HepG2 (cell line): ENCODE results near the gene PTPN14. TPM values are rescaled to one million over a fixed set of nuclear protein-coding genes. Genes with fewer than 3 reads are reported as not detected.

ENCODE experiments used
- ATF1 ChIP-seq: IDR thresholded peaks from 2 replicates; pipeline ENCODE4 v1.6.1; 2016; ENCODE audit warnings: mild to moderate bottlenecking, control low read depth
- BRCA1 ChIP-seq: sonication (generic); formaldehyde crosslinking; IDR thresholded peaks from 2 replicates; pipeline ENCODE4 v1.4.0; 2020; ENCODE audit warnings: missing genetic modification reagents
- CCDC6 ChIP-seq: sonication (generic); formaldehyde crosslinking; IDR thresholded peaks from 2 replicates; pipeline ENCODE4 v1.8.1; 2022; ENCODE audit warnings: mild to moderate bottlenecking, missing genetic modification reagents, moderate library complexity
- CHD2 ChIP-seq: IDR thresholded peaks from 2 replicates; pipeline ENCODE4 v1.6.1; 2011; ENCODE audit warnings: low read depth, low read length, improper control_type of control experiment
- DNMT3B ChIP-seq: conservative IDR thresholded peaks from 2 replicates; pipeline ENCODE4 v1.6.1; 2016; ENCODE audit warnings: missing biosample characterization, control low read depth
- FOXA3 ChIP-seq: IDR thresholded peaks from 2 replicates; pipeline ENCODE4 v1.6.1; 2016; ENCODE audit warnings: missing genetic modification reagents, missing compliant biosample characterization
- GZF1 ChIP-seq: sonication (generic); formaldehyde crosslinking; IDR thresholded peaks from 2 replicates; pipeline ENCODE4 v1.5.1; 2020; ENCODE audit warnings: mild to moderate bottlenecking, missing genetic modification reagents
- HINFP ChIP-seq: sonication (generic); formaldehyde crosslinking; IDR thresholded peaks from 2 replicates; pipeline ENCODE4 v1.4.0; 2020; ENCODE audit warnings: low read depth, mild to moderate bottlenecking, missing genetic modification reagents
- IRF2 ChIP-seq: IDR thresholded peaks from 2 replicates; pipeline ENCODE4 v1.6.1; 2018; ENCODE audit warnings: missing genetic modification reagents, missing compliant biosample characterization
- KDM6A ChIP-seq: IDR thresholded peaks from 2 replicates; pipeline ENCODE4 v1.6.1; 2016; ENCODE audit warnings: low read depth
- MTF1 ChIP-seq: sonication (generic); formaldehyde crosslinking; IDR thresholded peaks from 2 replicates; pipeline ENCODE4 v1.5.0; 2020; ENCODE audit warnings: missing genetic modification reagents
- RCOR2 ChIP-seq: IDR thresholded peaks from 2 replicates; pipeline ENCODE4 v1.6.1; 2016; ENCODE audit warnings: missing biosample characterization, missing genetic modification reagents
- SALL1 ChIP-seq: sonication (generic); formaldehyde crosslinking; IDR thresholded peaks from 2 replicates; pipeline ENCODE4 v1.8.0; 2022; ENCODE audit warnings: mild to moderate bottlenecking, missing genetic modification reagents
- SCMH1 ChIP-seq: sonication (generic); formaldehyde crosslinking; IDR thresholded peaks from 2 replicates; pipeline ENCODE4 v1.9.0; 2021; ENCODE audit warnings: missing genetic modification reagents, mild to moderate bottlenecking, borderline replicate concordance
- SMARCC2 ChIP-seq: fragments of 450-650 bp; IDR thresholded peaks from 2 replicates; pipeline ENCODE4 v1.6.1; 2017; ENCODE audit warnings: antibody characterized with exemption, mild to moderate bottlenecking
- TCF7L2 ChIP-seq: IDR thresholded peaks from 2 replicates; pipeline ENCODE4 v1.6.1; 2011; ENCODE audit warnings: mild to moderate bottlenecking, low read depth, low read length, moderate library complexity
- TSC22D2 ChIP-seq: sonication (generic); formaldehyde crosslinking; IDR thresholded peaks from 2 replicates; pipeline ENCODE4 v1.5.1; 2020; ENCODE audit warnings: missing genetic modification reagents, mild to moderate bottlenecking, borderline replicate concordance
- XBP1 ChIP-seq: sonication (generic); formaldehyde crosslinking; IDR thresholded peaks from 2 replicates; pipeline ENCODE4 v1.5.0; 2020; ENCODE audit warnings: missing genetic modification reagents
- YY1 ChIP-seq: IDR thresholded peaks from 2 replicates; pipeline ENCODE4 v1.6.1; 2011; ENCODE audit warnings: low read length, low read depth, moderate library complexity, mild to moderate bottlenecking; ENCODE audit not compliant: insufficient read depth, insufficient replicate concordance
- ZFAT ChIP-seq: sonication (generic); formaldehyde crosslinking; conservative IDR thresholded peaks from 2 replicates; pipeline ENCODE4 v1.8.1; 2023; ENCODE audit warnings: missing genetic modification reagents, inconsistent platforms
- ZFP91 ChIP-seq: sonication (generic); formaldehyde crosslinking; IDR thresholded peaks from 2 replicates; pipeline ENCODE4 v1.9.0; 2022; ENCODE audit warnings: missing genetic modification reagents, mild to moderate bottlenecking, borderline replicate concordance
- ZNF138 ChIP-seq: sonication (generic); formaldehyde crosslinking; IDR thresholded peaks from 2 replicates; pipeline ENCODE4 v1.5.0; 2020; ENCODE audit warnings: mild to moderate bottlenecking, low read depth, missing genetic modification reagents
- ZNF24 ChIP-seq: fragments of 450-650 bp; IDR thresholded peaks from 2 replicates; pipeline ENCODE4 v1.6.1; 2017; ENCODE audit warnings: antibody characterized with exemption, mild to moderate bottlenecking
- ZNF251 ChIP-seq: sonication (generic); formaldehyde crosslinking; IDR thresholded peaks from 2 replicates; pipeline ENCODE4 v1.9.0; 2021; ENCODE audit warnings: mild to moderate bottlenecking, missing genetic modification reagents
- ZNF383 ChIP-seq: sonication (generic); formaldehyde crosslinking; IDR thresholded peaks from 2 replicates; pipeline ENCODE4 v1.4.0; 2020; ENCODE audit warnings: missing genetic modification reagents, mild to moderate bottlenecking, borderline replicate concordance
- ZNF441 ChIP-seq: sonication (generic); formaldehyde crosslinking; IDR thresholded peaks from 2 replicates; pipeline ENCODE4 v1.7.0; 2021; ENCODE audit warnings: missing genetic modification reagents, borderline replicate concordance
- ZNF460 ChIP-seq: sonication (generic); formaldehyde crosslinking; IDR thresholded peaks from 2 replicates; pipeline ENCODE4 v1.5.1; 2020; ENCODE audit warnings: missing genetic modification reagents, mild to moderate bottlenecking, borderline replicate concordance
- ZNF770 ChIP-seq: sonication (generic); formaldehyde crosslinking; IDR thresholded peaks from 2 replicates; pipeline ENCODE4 v1.5.0; 2020; ENCODE audit warnings: mild to moderate bottlenecking, missing genetic modification reagents
- ZNF816 ChIP-seq: sonication (generic); formaldehyde crosslinking; IDR thresholded peaks from 2 replicates; pipeline ENCODE4 v1.8.0; 2022; ENCODE audit warnings: missing genetic modification reagents, mild to moderate bottlenecking, borderline replicate concordance
- polyA plus RNA-seq, 8 experiments: library from polyadenylated mRNA; depleted of rRNA in 3 of 8; stranded (reverse) in 7 of 8; unstranded in 1 of 8; fragments of >200 nt; fragmentation: Illumina TruSeq in 4 of 8; extraction: Trizol in 4 of 8; gene quantifications; 2 replicates each; pipeline versions ENCODE4 v1.2.1 to v1.2.3, GENCODE V29; 2011 to 2016; ENCODE audit warnings: low read depth in 4 of 8, missing spikeins in 1 of 8, mixed read lengths in 1 of 8; ENCODE audit not compliant: insufficient read depth in 1 of 8
- total RNA-seq, 5 experiments: library from RNA; depleted of rRNA; stranded (reverse); fragments of >200 nt; fragmentation: Illumina TruSeq; extraction: Trizol; gene quantifications; 2 replicates each; pipeline ENCODE4 v1.2.3, GENCODE V29; 2016; ENCODE audit warnings: low read depth in 1 of 5

Gene PTPN14
- total and polyA plus RNA-seq, 2 of the 13 experiments (the other 11 are each of a cell fraction or from before 2014, with no cell fraction given) = 3.9 to 4.7 TPM

- TF ChIP-seq XBP1 (no peak), ZNF770 (CRISPR knock-in tag) (no peak), DNMT3B (no peak), SALL1 (CRISPR knock-in tag) (peak; percentile 81), ZNF441 (CRISPR knock-in tag) (no peak), IRF2 (CRISPR knock-in tag) (no peak), CHD2 (no peak), HINFP (CRISPR knock-in tag) (no peak), ZNF251 (CRISPR knock-in tag) (no peak), FOXA3 (CRISPR knock-in tag) (peak; percentile 36; the same call in 1 of the 2 replicates), TCF7L2 (0 out of 2 replicates have a peak, but pooled peaks have one; percentile 32), ZNF383 (CRISPR knock-in tag) (no peak), ZNF460 (CRISPR knock-in tag) (no peak), SCMH1 (no peak), ZNF24 (no peak), BRCA1 (no peak), ZFAT (CRISPR knock-in tag) (no peak), ATF1 (CRISPR knock-in tag) (no peak), SMARCC2 (no peak), MTF1 (CRISPR knock-in tag) (no peak), YY1 (no peak), GZF1 (CRISPR knock-in tag) (0 out of 2 replicates have a peak, but pooled peaks have one; percentile 52), ZNF138 (no peak), ZFP91 (CRISPR knock-in tag) (no peak; the same call in 1 of the 2 replicates), ZNF816 (CRISPR knock-in tag) (no peak), CCDC6 (CRISPR knock-in tag) (no peak), TSC22D2 (no peak), RCOR2 (CRISPR knock-in tag) (no peak), KDM6A (CRISPR knock-in tag) (no peak)
These were observed 91.0 kb downstream of the PTPN14 start (continued) for GRCh38 chr1:214460304-214460916.
